Body of pancreas (tissue), 4 donors: ENCODE results near the gene LIN28A.

Source experiments
- POLR2A ChIP-seq, 3 donors: fragments of 450-650 bp; IDR thresholded peaks; one replicate each; pipeline ENCODE4 v1.6.1; 2016; ENCODE audit warnings: antibody characterized with exemption in 3 of 3, mild to moderate bottlenecking in 2 of 3
- TF ChIP-seq, protein P1 (sequence below), 7 experiments: fragments of 450-650 bp in 4 of 7; fragments of 200-600 bp in 3 of 7; sonication (generic) in 3 of 7; IDR thresholded peaks; one replicate each; pipeline ENCODE4 v1.5.1; 2016 to 2019; ENCODE audit warnings: antibody characterized with exemption in 7 of 7

DNA sequence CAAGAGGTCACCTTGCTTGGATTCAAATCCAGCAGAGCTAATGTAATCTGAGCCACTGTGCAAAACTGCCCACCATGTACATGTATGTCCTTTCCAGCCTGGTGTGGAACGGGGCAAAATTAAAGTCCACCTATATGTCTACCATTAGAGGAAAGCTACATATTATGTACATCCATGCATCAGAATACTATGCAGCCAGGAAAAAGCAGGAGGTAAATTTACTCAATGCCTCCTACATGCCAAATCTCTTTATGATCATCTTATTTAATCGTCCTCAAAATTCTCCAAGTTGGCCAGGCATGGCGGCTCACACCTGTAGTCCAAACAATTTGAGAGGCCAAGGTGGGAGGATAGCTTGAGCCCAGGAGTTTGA lies 31.8 kb upstream of the LIN28A start:
- TF ChIP-seq POLR2A (IDR thresholded peaks at IDR 0.05): no peak
- TF ChIP-seq, protein P1, sequence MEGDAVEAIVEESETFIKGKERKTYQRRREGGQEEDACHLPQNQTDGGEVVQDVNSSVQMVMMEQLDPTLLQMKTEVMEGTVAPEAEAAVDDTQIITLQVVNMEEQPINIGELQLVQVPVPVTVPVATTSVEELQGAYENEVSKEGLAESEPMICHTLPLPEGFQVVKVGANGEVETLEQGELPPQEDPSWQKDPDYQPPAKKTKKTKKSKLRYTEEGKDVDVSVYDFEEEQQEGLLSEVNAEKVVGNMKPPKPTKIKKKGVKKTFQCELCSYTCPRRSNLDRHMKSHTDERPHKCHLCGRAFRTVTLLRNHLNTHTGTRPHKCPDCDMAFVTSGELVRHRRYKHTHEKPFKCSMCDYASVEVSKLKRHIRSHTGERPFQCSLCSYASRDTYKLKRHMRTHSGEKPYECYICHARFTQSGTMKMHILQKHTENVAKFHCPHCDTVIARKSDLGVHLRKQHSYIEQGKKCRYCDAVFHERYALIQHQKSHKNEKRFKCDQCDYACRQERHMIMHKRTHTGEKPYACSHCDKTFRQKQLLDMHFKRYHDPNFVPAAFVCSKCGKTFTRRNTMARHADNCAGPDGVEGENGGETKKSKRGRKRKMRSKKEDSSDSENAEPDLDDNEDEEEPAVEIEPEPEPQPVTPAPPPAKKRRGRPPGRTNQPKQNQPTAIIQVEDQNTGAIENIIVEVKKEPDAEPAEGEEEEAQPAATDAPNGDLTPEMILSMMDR (IDR thresholded peaks at IDR 0.05): no peak
